ENCODE measurements around the gene ADSS1.

DNA sequence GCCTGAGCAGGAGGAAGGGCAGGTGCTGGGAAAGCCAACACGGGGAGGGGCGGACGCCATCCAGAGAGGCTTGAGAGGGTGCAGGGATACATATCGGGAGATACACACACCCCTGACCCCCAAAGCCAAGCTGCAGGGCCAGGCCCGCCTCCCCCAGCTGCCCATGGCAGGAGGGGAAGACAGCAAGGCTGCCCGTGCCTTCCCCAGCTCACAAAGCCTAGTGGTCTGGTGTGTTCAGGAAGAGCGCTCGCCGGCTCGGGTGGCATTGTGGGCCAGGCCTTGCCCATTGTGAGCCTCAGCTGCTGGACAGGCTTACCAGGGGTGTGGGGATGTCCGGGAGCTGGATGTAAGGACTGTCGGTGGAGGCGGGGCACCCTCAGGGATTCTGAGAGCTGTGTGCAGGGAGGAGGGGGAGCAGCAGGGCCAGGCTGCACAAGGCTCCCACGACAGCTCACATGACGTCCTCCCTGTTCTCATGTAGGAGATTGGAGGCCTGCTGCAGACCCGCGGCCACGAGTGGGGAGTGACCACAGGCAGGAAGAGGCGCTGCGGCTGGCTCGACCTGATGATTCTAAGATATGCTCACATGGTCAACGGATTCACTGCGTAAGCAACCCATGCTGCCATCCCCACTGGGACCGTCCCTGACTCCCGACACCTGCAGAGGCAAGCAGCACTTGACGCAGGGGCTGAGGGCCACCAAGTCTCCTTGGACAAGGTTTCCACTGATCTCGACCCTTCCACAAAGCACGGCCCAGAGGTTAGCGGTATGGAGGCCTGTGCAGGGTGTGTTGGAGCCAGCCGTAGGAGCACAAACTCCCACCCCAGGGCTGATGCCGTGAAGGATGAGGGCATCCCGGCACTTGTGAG, 18.8 kb downstream of the ADSS1 start:
- TF ChIP-seq, protein P1, sequence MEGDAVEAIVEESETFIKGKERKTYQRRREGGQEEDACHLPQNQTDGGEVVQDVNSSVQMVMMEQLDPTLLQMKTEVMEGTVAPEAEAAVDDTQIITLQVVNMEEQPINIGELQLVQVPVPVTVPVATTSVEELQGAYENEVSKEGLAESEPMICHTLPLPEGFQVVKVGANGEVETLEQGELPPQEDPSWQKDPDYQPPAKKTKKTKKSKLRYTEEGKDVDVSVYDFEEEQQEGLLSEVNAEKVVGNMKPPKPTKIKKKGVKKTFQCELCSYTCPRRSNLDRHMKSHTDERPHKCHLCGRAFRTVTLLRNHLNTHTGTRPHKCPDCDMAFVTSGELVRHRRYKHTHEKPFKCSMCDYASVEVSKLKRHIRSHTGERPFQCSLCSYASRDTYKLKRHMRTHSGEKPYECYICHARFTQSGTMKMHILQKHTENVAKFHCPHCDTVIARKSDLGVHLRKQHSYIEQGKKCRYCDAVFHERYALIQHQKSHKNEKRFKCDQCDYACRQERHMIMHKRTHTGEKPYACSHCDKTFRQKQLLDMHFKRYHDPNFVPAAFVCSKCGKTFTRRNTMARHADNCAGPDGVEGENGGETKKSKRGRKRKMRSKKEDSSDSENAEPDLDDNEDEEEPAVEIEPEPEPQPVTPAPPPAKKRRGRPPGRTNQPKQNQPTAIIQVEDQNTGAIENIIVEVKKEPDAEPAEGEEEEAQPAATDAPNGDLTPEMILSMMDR (IDR thresholded peaks at IDR 0.05), result no peak
- TF ChIP-seq POLR2A (IDR thresholded peaks at IDR 0.05), result no peak
